IPS DF 6.9 (cell line): Measurements from ENCODE around the gene FKBP7.
A peak's percentile ranks its signal among the peaks of the same experiment; 100 is the strongest.

Experiments used
- DNase-seq: peaks from one replicate; pipeline ENCODE4 v3.0.0-alpha.2; 2013; ENCODE audit warnings: low read depth, low spot score
- H3K27ac ChIP-seq: one replicate; pipeline ENCODE4 v1.5.1; 2013; ENCODE audit warnings: low read length, control low read depth
- H3K27me3 ChIP-seq: 2 replicates; pipeline ENCODE4 v1.6.1; 2013; ENCODE audit warnings: mild to moderate bottlenecking, low read length; ENCODE audit not compliant: control insufficient read depth, insufficient read depth
- H3K36me3 ChIP-seq: 2 replicates; pipeline ENCODE4 v1.6.1; 2013; ENCODE audit warnings: low read length; ENCODE audit not compliant: control insufficient read depth, insufficient read depth
- H3K4me1 ChIP-seq: 2 replicates; pipeline ENCODE4 v1.6.1; 2013; ENCODE audit warnings: low read length; ENCODE audit not compliant: control insufficient read depth, insufficient read depth
- H3K4me3 ChIP-seq: 2 replicates; pipeline ENCODE4 v1.5.1; 2013; ENCODE audit warnings: mild to moderate bottlenecking, low read length
- H3K9me3 ChIP-seq: 2 replicates; pipeline ENCODE4 v1.6.1; 2013; ENCODE audit warnings: low read length, inconsistent platforms; ENCODE audit not compliant: control insufficient read depth, insufficient read depth
- WGBS: extraction: QIAGEN DNeasy Blood & Tissue Kit; methylation state at CpG from one replicate; pipeline ENCODE4 v1.1.7; 2013; ENCODE audit warnings: mixed read lengths, missing lambda C conversion rate; ENCODE audit not compliant: insufficient read length, insufficient coverage; 5-methylcytosine and 5-hydroxymethylcytosine counted together

Gene FKBP7

DNA sequence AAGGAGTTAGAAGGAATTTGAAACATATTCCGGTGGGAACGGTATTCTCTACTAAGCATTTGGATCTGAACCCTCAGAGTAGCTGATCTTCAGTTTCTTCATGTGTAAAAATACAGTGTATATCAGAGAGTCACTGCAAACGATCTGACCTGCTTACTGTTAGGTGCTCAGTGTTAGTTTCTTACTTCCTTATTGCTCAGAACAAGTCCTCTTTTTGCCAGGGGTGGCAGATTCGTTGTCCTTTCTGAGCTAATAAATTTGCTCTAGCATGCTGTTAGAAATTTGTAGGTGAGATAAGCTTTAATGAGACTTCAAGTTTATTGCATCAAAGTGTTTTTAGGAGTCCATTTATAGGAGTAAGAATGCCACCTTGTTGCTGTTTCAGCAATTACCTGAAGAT lies 17.6 kb upstream of the FKBP7 start:
- Histone ChIP-seq H3K9me3 (no peaks in the 10 kb centered on the region), H3K27ac (no peak overlapping the region), H3K4me3 (no peak overlapping the region), H3K27me3 (no peaks in the 10 kb centered on the region), H3K36me3 (peaks cover 3% of the 10 kb centered on the region; the same call in 1 of the 2 replicates), H3K4me1 (no peaks in the 10 kb centered on the region)
- no CpG with 5 or more reads among the region's 4 CpGs for WGBS
- DNase-seq, result no peak

DNA sequence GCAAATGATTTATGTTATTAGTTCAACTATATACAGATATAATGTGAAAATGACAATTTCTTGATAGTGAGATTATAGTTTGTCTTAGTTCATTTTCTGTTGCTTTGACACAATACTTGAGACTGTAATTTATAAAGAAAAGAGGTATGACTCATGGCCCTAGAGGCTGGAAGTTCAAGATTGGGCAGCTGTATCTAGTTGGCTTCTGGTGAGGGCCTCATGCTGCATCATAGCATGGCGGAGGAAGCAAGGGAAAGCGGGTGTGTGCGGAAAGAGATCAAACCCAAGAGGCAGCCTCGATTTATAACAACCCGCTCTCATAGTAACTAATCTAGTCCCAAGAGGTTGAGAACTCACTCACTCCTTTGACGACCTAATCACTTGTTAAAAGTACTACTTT lies 13.2 kb upstream of the FKBP7 start:
- DNase-seq, result no peak
- Histone ChIP-seq H3K27ac (no peak overlapping the region), H3K36me3 (0 out of 2 replicates have a peak, but pooled peaks cover 3% of the 10 kb centered on the region), H3K4me3 (no peak overlapping the region), H3K9me3 (no peaks in the 10 kb centered on the region), H3K27me3 (no peaks in the 10 kb centered on the region), H3K4me1 (no peaks in the 10 kb centered on the region)
- no CpG with 5 or more reads among the region's 6 CpGs for WGBS

GRCh38 chr2:178485356-178485755 lies 7.0 kb upstream of the FKBP7 start:
- no peaks in the 10 kb centered on the region for H3K36me3 ChIP-seq

GRCh38 chr2:178484245-178485041 lies 6.0 kb upstream of the FKBP7 start:
- DNase-seq, result no peak
- no peaks in the 10 kb centered on the region for H3K36me3 ChIP-seq
- WGBS, result no CpG with 5 or more reads among the region's 6 CpGs
- no peak overlapping the region for H3K4me3 ChIP-seq
- no peaks in the 10 kb centered on the region for H3K27me3 ChIP-seq
- H3K9me3 ChIP-seq, result no peaks in the 10 kb centered on the region
- 0 out of 2 replicates have a peak, but pooled peaks cover under 1% of the 10 kb centered on the region for H3K4me1 ChIP-seq
- H3K27ac ChIP-seq, result no peak overlapping the region

More at GRCh38 chr2:178485356-178485755, 7.0 kb upstream of the FKBP7 start:
- H3K4me1 ChIP-seq, result no peaks in the 10 kb centered on the region
- no peak for DNase-seq
- H3K4me3 ChIP-seq, result no peak overlapping the region
- no peaks in the 10 kb centered on the region for H3K9me3 ChIP-seq
- H3K27me3 ChIP-seq, result no peaks in the 10 kb centered on the region
- no peak overlapping the region for H3K27ac ChIP-seq
- WGBS, result no CpG with 5 or more reads among the region's 3 CpGs

GRCh38 chr2:178482437-178482836 lies 4.0 kb upstream of the FKBP7 start:
- no peak for DNase-seq

GRCh38 chr2:178480227-178481181 lies 2.1 kb upstream of the FKBP7 start, which contains the start of gene PLEKHA3:
TSS of gene PLEKHA3 (plus strand) at chr2:178480457. CDS start at chr2:178480870, 413 bp downstream.
- peak within 1 kb of the TSS; percentile 62; the same call in 1 of the 2 replicates for H3K4me3 ChIP-seq
- no CpG with 5 or more reads among the region's 92 CpGs for WGBS
- H3K9me3 ChIP-seq, result no peaks in the 10 kb centered on the region
- H3K27me3 ChIP-seq, result no peaks in the 10 kb centered on the region; the same call in 1 of the 2 replicates
- no peak within 1 kb of the TSS for H3K27ac ChIP-seq
- 0 out of 2 replicates have a peak, but pooled peaks cover 1% of the 10 kb centered on the region for H3K4me1 ChIP-seq
- no peak for DNase-seq
- no peaks in the 10 kb centered on the region for H3K36me3 ChIP-seq

More at GRCh38 chr2:178482437-178482836, 4.0 kb upstream of the FKBP7 start:
- Histone ChIP-seq H3K9me3 (no peaks in the 10 kb centered on the region), H3K4me1 (0 out of 2 replicates have a peak, but pooled peaks cover 1% of the 10 kb centered on the region), H3K27me3 (no peaks in the 10 kb centered on the region; the same call in 1 of the 2 replicates), H3K27ac (no peak overlapping the region), H3K36me3 (no peaks in the 10 kb centered on the region), H3K4me3 (no peak overlapping the region)
- no CpG with 5 or more reads among the region's 4 CpGs for WGBS

GRCh38 chr2:178479758-178480226 lies 1.4 kb upstream of the FKBP7 start:
- no peaks in the 10 kb centered on the region for H3K9me3 ChIP-seq
- no peaks in the 10 kb centered on the region; the same call in 1 of the 2 replicates for H3K27me3 ChIP-seq
- H3K27ac ChIP-seq, result no peak overlapping the region
- peak overlapping the region; percentile 62; the same call in 1 of the 2 replicates for H3K4me3 ChIP-seq
- no CpG with 5 or more reads among the region's 19 CpGs for WGBS
- no peak for DNase-seq
- H3K4me1 ChIP-seq, result 0 out of 2 replicates have a peak, but pooled peaks cover 1% of the 10 kb centered on the region
- no peaks in the 10 kb centered on the region for H3K36me3 ChIP-seq

DNA sequence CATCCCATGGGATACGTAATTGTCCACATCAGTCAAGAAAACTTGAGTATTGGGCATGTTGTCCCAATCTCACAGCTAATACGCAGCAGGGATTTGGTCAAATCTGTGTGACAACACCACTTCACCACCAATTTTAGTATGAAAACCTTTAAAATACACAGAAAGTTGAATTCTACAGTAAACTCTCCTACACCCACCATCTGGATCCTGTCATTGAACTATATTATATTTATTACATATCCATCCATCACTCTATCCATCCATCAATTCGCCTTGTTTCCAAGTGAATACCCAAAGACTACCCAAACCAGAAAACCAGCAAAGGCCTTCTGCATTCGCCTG lies 846 bp upstream of the FKBP7 start:
- WGBS, result 100% methylated on average over 1 of the region's 4 CpGs
- Histone ChIP-seq H3K4me3 (peak overlapping the region; percentile 85; the same call in 1 of the 2 replicates), H3K9me3 (no peaks in the 10 kb centered on the region), H3K27me3 (no peaks in the 10 kb centered on the region; the same call in 1 of the 2 replicates), H3K27ac (no peak overlapping the region), H3K36me3 (no peaks in the 10 kb centered on the region), H3K4me1 (0 out of 2 replicates have a peak, but pooled peaks cover 1% of the 10 kb centered on the region)
- no peak for DNase-seq

DNA sequence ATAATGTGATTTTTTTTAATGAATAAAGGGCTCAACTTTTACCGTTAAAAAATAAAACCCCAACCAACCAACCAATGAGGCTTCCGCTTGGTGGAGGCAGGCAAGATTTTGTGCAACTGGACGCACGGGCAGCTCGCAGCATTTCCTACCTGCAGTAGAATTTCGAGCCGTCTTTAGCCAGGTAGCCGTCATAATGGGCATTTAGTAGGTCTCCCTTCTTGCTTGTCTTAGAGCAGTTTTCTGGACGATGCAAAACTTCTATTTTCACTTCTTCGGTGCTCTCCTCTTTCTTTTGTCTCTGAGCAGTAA lies 316 bp downstream of the FKBP7 start:
- H3K27ac ChIP-seq, result no peak overlapping the region
- H3K9me3 ChIP-seq, result no peaks in the 10 kb centered on the region
- 0 out of 2 replicates have a peak, but pooled peaks cover 1% of the 10 kb centered on the region for H3K4me1 ChIP-seq
- H3K27me3 ChIP-seq, result no peaks in the 10 kb centered on the region; the same call in 1 of the 2 replicates
- H3K36me3 ChIP-seq, result no peaks in the 10 kb centered on the region
- DNase-seq, result no peak
- H3K4me3 ChIP-seq, result peak overlapping the region; percentile 85; the same call in 1 of the 2 replicates
- no CpG with 5 or more reads among the region's 10 CpGs for WGBS
